Lower leg skin (tissue), 3 donors: ENCODE data around the gene OTUD6A.

Experiments
- CTCF ChIP-seq, 3 donors: fragments of 450-650 bp; IDR thresholded peaks; one replicate each; pipeline ENCODE4 v1.5.1; 2016; ENCODE audit warnings: antibody characterized with exemption in 3 of 3, mild to moderate bottlenecking in 3 of 3, moderate library complexity in 2 of 3
- POLR2A ChIP-seq, 2 donors: fragments of 450-650 bp; IDR thresholded peaks; one replicate each; pipeline ENCODE4 v1.6.1; 2016 to 2017; ENCODE audit warnings: antibody characterized with exemption in 2 of 2, mild to moderate bottlenecking in 1 of 2, moderate library complexity in 1 of 2

GRCh38 chrX:70041993-70042392 lies 20.3 kb upstream of the OTUD6A start:
- TF ChIP-seq POLR2A (IDR thresholded peaks at IDR 0.05) (no peak), CTCF (IDR thresholded peaks at IDR 0.05) (no peak)
